Stomach (tissue), 4 donors: ENCODE measurements around the gene SORL1.

ENCODE experiments used
- CTCF ChIP-seq, 7 experiments: fragments of 450-650 bp in 4 of 7; fragments of 200-600 bp in 3 of 7; sonication (generic) in 3 of 7; IDR thresholded peaks; one replicate each; pipeline ENCODE4 v1.5.1; 2016 to 2019; ENCODE audit warnings: antibody characterized with exemption in 7 of 7, control low read depth in 2 of 7, mild to moderate bottlenecking in 1 of 7
- EP300 ChIP-seq: sonication (generic); formaldehyde crosslinking; IDR thresholded peaks from one replicate; pipeline ENCODE4 v1.6.1; 2017; ENCODE audit warnings: antibody characterized with exemption
- POLR2A ChIP-seq, 4 donors: fragments of 450-650 bp; IDR thresholded peaks; one replicate each; pipeline ENCODE4 v1.6.1; 2016; ENCODE audit warnings: antibody characterized with exemption in 4 of 4, control low read depth in 2 of 4, mild to moderate bottlenecking in 1 of 4, moderate library complexity in 1 of 4

DNA sequence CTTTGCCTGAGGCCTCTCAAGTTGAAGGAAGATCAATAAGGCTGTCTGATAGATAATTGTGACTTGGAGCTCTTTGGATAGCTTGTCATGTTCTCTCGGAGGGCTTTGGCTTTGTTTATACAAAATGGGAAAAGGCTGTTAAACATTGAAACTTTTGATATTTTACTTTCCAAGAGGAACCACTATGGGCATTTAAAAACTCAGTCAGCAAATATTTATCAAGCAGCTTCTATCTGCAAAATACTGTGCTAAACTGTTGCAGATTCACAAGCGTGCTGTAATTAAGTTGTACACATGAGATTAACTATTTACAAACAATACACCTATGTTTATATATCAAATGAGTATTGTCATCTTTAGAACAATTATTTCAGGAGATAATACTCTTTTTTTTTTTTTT, 34.5 kb upstream of the SORL1 start:
- TF ChIP-seq CTCF (IDR thresholded peaks at IDR 0.05) (no peak), EP300 (no peak), POLR2A (IDR thresholded peaks at IDR 0.05) (no peak)
